NOMO-1 (cell line): Measurements from ENCODE around the gene GNG4.

Source experiments
- DNase-seq, 2 experiments: peaks; one replicate each; lab custom pipeline; 2025; ENCODE audit not compliant: unreplicated experiment in 2 of 2; lab: John Stamatoyannopoulos, UW

The GNG4 gene

GRCh38 chr1:235649368-235650163 is at the start of gene GNG4:
Gene GNG4 (minus strand): TSS chr1:235649784. CDS start chr1:235583838, 65,946 bp downstream.
- DNase-seq, result peak; percentile 16 to 22

- no peak for DNase-seq
These were observed 47.9 kb upstream of the GNG4 start for GRCh38 chr1:235697508-235697907.

GRCh38 chr1:235689356-235689755 is 39.8 kb upstream of the GNG4 start:
- no peak for DNase-seq

GRCh38 chr1:235688096-235688495 is 38.5 kb upstream of the GNG4 start:
- no peak for DNase-seq

GRCh38 chr1:235683653-235684052 is 34.1 kb upstream of the GNG4 start:
- no peak for DNase-seq

GRCh38 chr1:235682216-235682615 is 32.6 kb upstream of the GNG4 start:
- DNase-seq, result no peak

- no peak for DNase-seq
These were observed 30.1 kb upstream of the GNG4 start for GRCh38 chr1:235679644-235680043.

GRCh38 chr1:235679005-235679404 is 29.4 kb upstream of the GNG4 start:
- DNase-seq, result no peak

GRCh38 chr1:235675152-235675890 is 25.7 kb upstream of the GNG4 start:
- peak; percentile 9 to 10 for DNase-seq

GRCh38 chr1:235673981-235674380 is 24.4 kb upstream of the GNG4 start:
- no peak for DNase-seq

GRCh38 chr1:235671992-235672391 is 22.4 kb upstream of the GNG4 start:
- no peak for DNase-seq

- DNase-seq, result no peak
These were observed 20.7 kb upstream of the GNG4 start for GRCh38 chr1:235670157-235670776.

GRCh38 chr1:235669277-235669676 is 19.7 kb upstream of the GNG4 start:
- no peak for DNase-seq

GRCh38 chr1:235663628-235664027 is 14.0 kb upstream of the GNG4 start:
- no peak for DNase-seq

- DNase-seq, result no peak
These were observed 12.0 kb upstream of the GNG4 start for GRCh38 chr1:235661568-235661967.

GRCh38 chr1:235659186-235659771 is 9.7 kb upstream of the GNG4 start:
- no peak for DNase-seq

- no peak for DNase-seq
These were observed 8.4 kb upstream of the GNG4 start for GRCh38 chr1:235657747-235658526.

- DNase-seq, result no peak
These were observed 7.7 kb upstream of the GNG4 start for GRCh38 chr1:235657269-235657668.

- DNase-seq, result no peak
These were observed 2.8 kb upstream of the GNG4 start for GRCh38 chr1:235652364-235652763.

- DNase-seq, result no peak
These were observed 1.7 kb upstream of the GNG4 start for GRCh38 chr1:235651170-235651806.
